ENCODE measurements around the gene RWDD3.

DNA sequence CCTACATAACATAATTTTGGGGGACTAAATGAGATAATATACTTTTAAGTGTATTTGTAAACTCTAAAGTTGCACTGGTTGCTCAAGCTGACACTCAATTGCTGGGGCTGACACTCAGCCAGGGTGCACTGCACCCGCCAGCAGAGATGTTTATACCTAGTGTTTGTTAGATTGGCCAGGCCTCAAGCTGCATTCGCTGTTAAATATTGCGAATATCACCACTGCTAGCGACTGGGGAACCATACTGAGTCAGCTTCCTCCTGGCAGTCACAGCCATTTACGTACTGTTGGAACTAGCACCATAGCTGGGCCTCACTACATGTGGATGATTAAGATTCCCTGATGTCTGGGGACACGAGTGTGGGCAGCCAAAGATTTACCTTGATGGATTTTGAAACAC is 12.7 kb upstream of the RWDD3 start:
- TF ChIP-seq RFX5 (IDR thresholded peaks at IDR 0.05; ENCODE audit: low read depth, low read length): no peak
- TF ChIP-seq, protein P1, sequence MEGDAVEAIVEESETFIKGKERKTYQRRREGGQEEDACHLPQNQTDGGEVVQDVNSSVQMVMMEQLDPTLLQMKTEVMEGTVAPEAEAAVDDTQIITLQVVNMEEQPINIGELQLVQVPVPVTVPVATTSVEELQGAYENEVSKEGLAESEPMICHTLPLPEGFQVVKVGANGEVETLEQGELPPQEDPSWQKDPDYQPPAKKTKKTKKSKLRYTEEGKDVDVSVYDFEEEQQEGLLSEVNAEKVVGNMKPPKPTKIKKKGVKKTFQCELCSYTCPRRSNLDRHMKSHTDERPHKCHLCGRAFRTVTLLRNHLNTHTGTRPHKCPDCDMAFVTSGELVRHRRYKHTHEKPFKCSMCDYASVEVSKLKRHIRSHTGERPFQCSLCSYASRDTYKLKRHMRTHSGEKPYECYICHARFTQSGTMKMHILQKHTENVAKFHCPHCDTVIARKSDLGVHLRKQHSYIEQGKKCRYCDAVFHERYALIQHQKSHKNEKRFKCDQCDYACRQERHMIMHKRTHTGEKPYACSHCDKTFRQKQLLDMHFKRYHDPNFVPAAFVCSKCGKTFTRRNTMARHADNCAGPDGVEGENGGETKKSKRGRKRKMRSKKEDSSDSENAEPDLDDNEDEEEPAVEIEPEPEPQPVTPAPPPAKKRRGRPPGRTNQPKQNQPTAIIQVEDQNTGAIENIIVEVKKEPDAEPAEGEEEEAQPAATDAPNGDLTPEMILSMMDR (conservative IDR thresholded peaks at IDR 0.05; ENCODE audit: low read depth, low read length): no peak
- TF ChIP-seq, protein P2, sequence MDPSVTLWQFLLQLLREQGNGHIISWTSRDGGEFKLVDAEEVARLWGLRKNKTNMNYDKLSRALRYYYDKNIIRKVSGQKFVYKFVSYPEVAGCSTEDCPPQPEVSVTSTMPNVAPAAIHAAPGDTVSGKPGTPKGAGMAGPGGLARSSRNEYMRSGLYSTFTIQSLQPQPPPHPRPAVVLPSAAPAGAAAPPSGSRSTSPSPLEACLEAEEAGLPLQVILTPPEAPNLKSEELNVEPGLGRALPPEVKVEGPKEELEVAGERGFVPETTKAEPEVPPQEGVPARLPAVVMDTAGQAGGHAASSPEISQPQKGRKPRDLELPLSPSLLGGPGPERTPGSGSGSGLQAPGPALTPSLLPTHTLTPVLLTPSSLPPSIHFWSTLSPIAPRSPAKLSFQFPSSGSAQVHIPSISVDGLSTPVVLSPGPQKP (IDR thresholded peaks at IDR 0.05; ENCODE audit: borderline replicate concordance, low read depth, low read length): no peak
- TF ChIP-seq, protein P3, sequence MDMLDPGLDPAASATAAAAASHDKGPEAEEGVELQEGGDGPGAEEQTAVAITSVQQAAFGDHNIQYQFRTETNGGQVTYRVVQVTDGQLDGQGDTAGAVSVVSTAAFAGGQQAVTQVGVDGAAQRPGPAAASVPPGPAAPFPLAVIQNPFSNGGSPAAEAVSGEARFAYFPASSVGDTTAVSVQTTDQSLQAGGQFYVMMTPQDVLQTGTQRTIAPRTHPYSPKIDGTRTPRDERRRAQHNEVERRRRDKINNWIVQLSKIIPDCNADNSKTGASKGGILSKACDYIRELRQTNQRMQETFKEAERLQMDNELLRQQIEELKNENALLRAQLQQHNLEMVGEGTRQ (IDR thresholded peaks at IDR 0.05; ENCODE audit: low read depth, low read length): no peak
- TF ChIP-seq MAFK (IDR thresholded peaks at IDR 0.05; ENCODE audit: low read depth, low read length): no peak
- TF ChIP-seq MAZ (IDR thresholded peaks at IDR 0.05; ENCODE audit: borderline replicate concordance, low read depth, low read length): no peak
- TF ChIP-seq CEBPB (IDR thresholded peaks at IDR 0.05; ENCODE audit: low read depth, low read length): no peak
- TF ChIP-seq POLR2A (IDR thresholded peaks at IDR 0.05; ENCODE audit: low read depth, low read length): no peak
- no peak for TF ChIP-seq BHLHE40 (IDR thresholded peaks at IDR 0.05; ENCODE audit: low read depth, low read length)
- no peak for TF ChIP-seq MXI1 (IDR thresholded peaks at IDR 0.05; ENCODE audit: borderline replicate concordance, low read depth, low read length)
- TF ChIP-seq RAD21 (IDR thresholded peaks at IDR 0.05; ENCODE audit: low read length): no peak
